Thyroid gland (tissue), 4 donors: ENCODE measurements around the gene CLCF1. TPM values are rescaled to one million over a fixed set of nuclear protein-coding genes. Genes with fewer than 3 reads are reported as not detected.
A peak's percentile ranks its signal among the peaks of the same experiment; 100 is the strongest.
"Not testable (repeated sequence)": the region's sequence is repeated elsewhere in the genome, so short reads cannot be mapped to it uniquely, and the experiment has no call there.

Experiments
- DNase-seq, 2 donors: peaks; one replicate each; pipeline ENCODE4 v3.0.0-alpha.2; 2019
- H3K27ac ChIP-seq, 3 donors: fragments of 200-600 bp; sonication (generic); 1 replicate in 2 of 3; 2 replicates in 1 of 3; pipeline ENCODE4 v1.5.1; 2016 to 2019; ENCODE audit warnings: mild to moderate bottlenecking in 1 of 3, moderate library complexity in 1 of 3
- H3K27me3 ChIP-seq: fragments of 200-600 bp; sonication (generic); one replicate; pipeline ENCODE4 v1.5.1; 2019
- H3K36me3 ChIP-seq, 2 donors: fragments of 200-600 bp; sonication (generic); one replicate each; pipeline ENCODE4 v1.5.1; 2016 to 2019
- H3K4me1 ChIP-seq, 2 donors: fragments of 200-600 bp; sonication (generic); one replicate each; pipeline ENCODE4 v1.5.1; 2017 to 2019
- H3K4me3 ChIP-seq, 3 donors: fragments of 200-600 bp; sonication (generic); replicated peaks in 1 of 3; 1 replicate in 2 of 3; 2 replicates in 1 of 3; pipeline ENCODE4 v1.5.1; 2016; ENCODE audit warnings: mild to moderate bottlenecking in 1 of 3
- H3K9me3 ChIP-seq: fragments of 200-600 bp; sonication (generic); one replicate; pipeline ENCODE4 v1.5.1; 2017
- CTCF ChIP-seq, 6 experiments: fragments of 200-600 bp in 3 of 6; fragments of 450-650 bp in 3 of 6; sonication (generic) in 3 of 6; IDR thresholded peaks; one replicate each; pipeline ENCODE4 v1.5.1; 2016 to 2019; ENCODE audit warnings: antibody characterized with exemption in 6 of 6, mild to moderate bottlenecking in 2 of 6, inconsistent platforms in 1 of 6, moderate library complexity in 1 of 6
- POLR2A ChIP-seq, 2 donors: fragments of 450-650 bp; IDR thresholded peaks; one replicate each; pipeline ENCODE4 v1.6.1; 2017; ENCODE audit warnings: antibody characterized with exemption in 2 of 2, mild to moderate bottlenecking in 2 of 2, moderate library complexity in 1 of 2
- WGBS, 2 donors: methylation state at CpG; one replicate each; pipeline ENCODE4 v1.1.5; 2017; 5-methylcytosine and 5-hydroxymethylcytosine counted together
- intact Hi-C: fragments of 100-400 bp; cut with DNase I; formaldehyde crosslinking; loops from one replicate; pipeline ENCODE4 v1.15.1; 2023
- total RNA-seq, 4 donors: library from RNA; depleted of rRNA; stranded (reverse); fragments of >200 nt; gene quantifications; one replicate each; pipeline ENCODE4 v1.2.3, GENCODE V29; 2016

Gene CLCF1
- total RNA-seq, 4 donors from 2014 or later, result 4.3 to 9.4 (median 6.9) TPM

GRCh38 chr11:67322049-67322448 lies 51.3 kb downstream of the CLCF1 start:
- no peak for DNase-seq
- Histone ChIP-seq H3K4me3 (no peak overlapping the region), H3K27me3 (no peaks in the 10 kb centered on the region), H3K36me3 (no peaks in the 10 kb centered on the region), H3K4me1 (peaks cover 11% of the 10 kb centered on the region in 2 donors), H3K27ac (no peak overlapping the region), H3K9me3 (no peaks in the 10 kb centered on the region)
- 98 to 100% methylated on average over 3 of the region's 3 CpGs for WGBS, 2 donors
- TF ChIP-seq POLR2A (IDR thresholded peaks at IDR 0.05), result no peak
- TF ChIP-seq CTCF (IDR thresholded peaks at IDR 0.05), result no peak
- intact Hi-C loops, result no loop called here

DNA sequence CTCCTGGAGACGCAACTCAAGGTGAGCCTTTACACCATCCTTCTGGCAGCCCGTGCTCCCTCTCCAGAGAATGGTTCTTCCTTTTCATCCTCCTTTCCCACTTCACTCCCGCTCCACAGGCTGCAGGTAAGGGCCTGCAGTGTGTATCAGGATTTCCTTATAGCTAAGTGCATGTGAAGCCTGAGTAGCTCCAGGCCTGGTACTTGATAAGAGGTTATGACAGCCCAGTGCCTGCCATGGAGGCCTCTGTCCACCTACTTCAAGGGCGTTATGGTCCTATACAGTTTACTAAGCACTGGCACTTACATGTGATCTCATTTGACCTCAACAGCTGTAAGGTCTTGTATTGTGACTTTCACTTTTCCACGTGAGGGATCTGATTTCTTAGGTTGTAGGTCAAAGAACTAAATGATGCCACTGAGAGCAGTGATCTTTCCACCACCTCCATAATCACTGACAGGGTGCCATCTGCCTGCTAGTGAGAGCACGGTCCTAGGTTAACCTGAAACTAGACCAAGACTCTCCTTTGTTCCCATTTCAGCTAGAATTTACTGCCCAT lies 52.0 kb downstream of the CLCF1 start:
- no peak overlapping the region for H3K4me3 ChIP-seq
- DNase-seq, result no peak
- intact Hi-C loops, result no loop called here
- no peaks in the 10 kb centered on the region for H3K36me3 ChIP-seq
- no peaks in the 10 kb centered on the region for H3K9me3 ChIP-seq
- 89 to 93% methylated on average over 6 of the region's 6 CpGs for WGBS, 2 donors
- H3K4me1 ChIP-seq, result peaks cover 15% of the 10 kb centered on the region in 2 donors
- no peak for TF ChIP-seq CTCF (IDR thresholded peaks at IDR 0.05)
- no peak for TF ChIP-seq POLR2A (IDR thresholded peaks at IDR 0.05)
- H3K27me3 ChIP-seq, result no peaks in the 10 kb centered on the region
- H3K27ac ChIP-seq, result no peak overlapping the region

- no peak overlapping the region for H3K27ac ChIP-seq
- no peaks in the 10 kb centered on the region for H3K27me3 ChIP-seq
- no peak overlapping the region for H3K4me3 ChIP-seq
- DNase-seq, result no peak
- intact Hi-C loops, result no loop called here
- H3K4me1 ChIP-seq, result peaks cover 15 to 16% of the 10 kb centered on the region in 2 donors
- TF ChIP-seq POLR2A (IDR thresholded peaks at IDR 0.05), result no peak
- TF ChIP-seq CTCF (IDR thresholded peaks at IDR 0.05), result no peak
- H3K9me3 ChIP-seq, result no peaks in the 10 kb centered on the region
- WGBS, 2 donors, result 96 to 97% methylated on average over 2 of the region's 2 CpGs
- H3K36me3 ChIP-seq, result no peaks in the 10 kb centered on the region
Measured at GRCh38 chr11:67320691-67321090, 52.7 kb downstream of the CLCF1 start.

DNA sequence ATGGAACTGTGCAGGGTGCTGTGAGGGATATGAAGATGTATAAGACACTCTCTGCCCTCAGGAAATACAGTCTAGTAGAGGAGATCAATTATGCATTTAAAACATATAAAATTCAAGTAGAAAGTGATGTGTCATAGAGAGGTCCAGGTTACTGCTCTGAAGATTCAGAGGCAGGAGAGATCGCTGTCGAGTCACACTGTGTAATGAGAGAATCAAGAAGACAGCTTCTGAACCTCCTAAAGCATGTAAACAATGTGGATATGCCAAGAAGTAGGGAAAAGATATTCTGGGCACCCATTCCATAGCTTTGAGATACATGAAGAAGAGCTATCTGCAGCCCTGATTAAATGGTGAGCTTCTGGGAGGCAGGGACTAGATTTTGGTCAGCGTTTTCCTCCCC lies 53.4 kb downstream of the CLCF1 start:
- H3K27ac ChIP-seq, result no peak overlapping the region
- no peak for TF ChIP-seq CTCF (IDR thresholded peaks at IDR 0.05)
- TF ChIP-seq POLR2A (IDR thresholded peaks at IDR 0.05), result no peak
- H3K36me3 ChIP-seq, result no peaks in the 10 kb centered on the region
- DNase-seq, result no peak
- WGBS, 2 donors, result 90 to 92% methylated on average over 3 of the region's 3 CpGs
- no peaks in the 10 kb centered on the region for H3K9me3 ChIP-seq
- no peak overlapping the region for H3K4me3 ChIP-seq
- intact Hi-C loops, result no loop called here
- no peaks in the 10 kb centered on the region for H3K27me3 ChIP-seq
- H3K4me1 ChIP-seq, result peaks cover 15 to 16% of the 10 kb centered on the region in 2 donors

DNA sequence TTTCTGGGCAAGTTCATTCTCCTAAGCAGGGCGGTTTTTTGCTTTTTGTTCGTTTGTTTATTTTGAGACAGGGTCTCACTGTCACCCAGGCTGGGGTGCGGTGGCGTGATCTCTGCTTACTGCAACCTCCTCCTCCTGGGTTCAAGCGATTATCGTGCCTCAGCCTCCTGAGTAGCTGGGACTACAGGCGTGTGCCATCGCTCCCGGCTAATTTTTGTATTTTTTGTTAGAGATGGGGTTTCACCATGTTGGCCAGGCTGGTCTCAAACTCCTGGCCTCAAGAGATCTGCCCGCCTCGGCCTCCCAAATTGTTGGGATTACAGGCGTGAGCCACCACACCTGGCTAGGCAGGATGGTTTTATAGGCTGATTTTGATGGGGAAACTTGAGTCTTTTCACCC lies 54.5 kb downstream of the CLCF1 start:
- not testable (repeated sequence) for DNase-seq, H3K36me3 ChIP-seq, H3K9me3 ChIP-seq, H3K27me3 ChIP-seq, H3K27ac ChIP-seq
- Histone ChIP-seq H3K4me1 (peaks cover 15 to 16% of the 10 kb centered on the region in 2 donors), H3K4me3 (peak overlapping the region in 1 of 3 donors; percentile 92)
- intact Hi-C loops, result loop anchor here (2.0 to 5.0 kb wide), 2 partner anchors 52 to 237 kb away; partner anchors contain the start of gene GRK2
- 84 to 86% methylated on average over 12 of the region's 12 CpGs for WGBS, 2 donors
